ENCODE data around the gene SNCAIP.

- TF ChIP-seq POLR2AphosphoS5 (IDR thresholded peaks at IDR 0.05) = no peak
- no peak for TF ChIP-seq CTCF (IDR thresholded peaks at IDR 0.05)
- TF ChIP-seq POLR2A (IDR thresholded peaks at IDR 0.05) = no peak
- no peak for TF ChIP-seq EP300 (IDR thresholded peaks at IDR 0.05)
Measured at GRCh38 chr5:122493091-122494021, 181.3 kb downstream of the SNCAIP start.

Measured in suprapubic skin (tissue), 4 donors.